NCI-H1694 (cell line): Measurements from ENCODE around the gene TRMT2A.

Experiments
- DNase-seq: peaks from one replicate; lab custom pipeline; 2025; lab: John Stamatoyannopoulos, UW

Gene TRMT2A

DNA sequence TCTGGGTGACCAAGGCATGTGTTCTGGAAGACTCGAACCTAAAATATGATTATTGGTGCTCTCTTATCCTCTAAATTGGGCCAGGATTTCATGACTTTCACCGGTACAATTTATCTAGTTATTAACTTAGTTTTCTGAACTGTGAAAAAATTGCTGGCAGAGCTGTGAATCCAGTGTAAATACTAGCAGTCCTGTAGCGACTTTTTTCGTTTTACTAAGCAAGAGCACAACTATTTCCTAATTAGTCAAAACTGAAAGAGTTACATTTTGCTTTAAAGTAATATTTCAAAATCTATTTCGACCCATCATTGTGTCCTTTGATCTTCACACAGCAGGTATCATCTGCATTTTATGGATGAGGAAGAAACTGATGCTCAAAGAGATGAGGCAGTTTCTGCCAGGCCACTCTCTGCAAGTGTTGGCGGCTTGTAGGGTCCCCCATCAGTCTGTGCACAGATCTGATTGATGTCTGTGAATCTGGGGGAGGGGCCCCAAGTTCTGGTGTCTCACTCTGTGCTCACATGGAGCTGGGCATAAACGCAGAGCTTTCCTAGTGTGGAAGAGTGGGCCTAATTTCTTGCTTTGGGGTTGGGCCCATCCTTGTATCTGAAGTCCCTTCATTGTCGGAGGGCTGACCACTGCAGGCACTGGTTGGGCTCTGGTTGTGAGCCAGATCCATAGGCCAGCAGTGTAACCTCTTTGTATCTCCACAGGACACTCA, 1.4 kb upstream of the TRMT2A start:
- no peak for DNase-seq

DNA sequence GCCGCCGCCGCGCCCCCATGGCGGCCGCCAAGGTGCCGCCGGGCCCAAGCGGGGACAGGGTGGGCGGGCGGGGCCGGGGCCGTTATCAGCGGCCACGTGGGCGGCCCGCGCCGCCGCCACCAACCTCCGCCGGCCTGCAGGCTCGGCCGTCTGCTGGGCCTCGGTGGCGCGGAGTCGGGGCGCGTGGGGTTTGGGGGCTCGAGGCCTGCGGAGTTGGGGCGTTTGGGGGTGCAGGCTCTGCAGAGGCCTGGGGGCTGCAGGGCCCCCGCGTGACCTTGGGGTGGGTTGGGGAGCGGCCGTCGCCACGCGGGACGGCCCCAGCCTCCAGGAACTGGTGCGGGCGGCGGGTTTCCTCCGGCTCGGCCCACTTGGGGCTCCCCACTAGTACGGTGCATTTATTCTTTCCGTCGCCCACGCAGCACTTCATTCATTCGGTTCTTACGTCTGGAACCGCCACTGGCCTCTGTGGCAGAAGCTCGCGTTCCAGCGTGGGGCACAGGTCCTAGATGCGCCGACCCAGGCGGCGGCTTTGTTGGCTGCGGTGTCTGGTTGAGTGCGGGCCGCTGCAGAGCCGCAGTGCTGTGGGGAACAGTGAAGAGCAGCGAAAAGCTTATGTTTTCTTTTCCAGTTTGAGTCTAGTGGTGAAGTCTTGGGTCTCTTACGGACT, 740 bp upstream of the TRMT2A start:
- no peak for DNase-seq

DNA sequence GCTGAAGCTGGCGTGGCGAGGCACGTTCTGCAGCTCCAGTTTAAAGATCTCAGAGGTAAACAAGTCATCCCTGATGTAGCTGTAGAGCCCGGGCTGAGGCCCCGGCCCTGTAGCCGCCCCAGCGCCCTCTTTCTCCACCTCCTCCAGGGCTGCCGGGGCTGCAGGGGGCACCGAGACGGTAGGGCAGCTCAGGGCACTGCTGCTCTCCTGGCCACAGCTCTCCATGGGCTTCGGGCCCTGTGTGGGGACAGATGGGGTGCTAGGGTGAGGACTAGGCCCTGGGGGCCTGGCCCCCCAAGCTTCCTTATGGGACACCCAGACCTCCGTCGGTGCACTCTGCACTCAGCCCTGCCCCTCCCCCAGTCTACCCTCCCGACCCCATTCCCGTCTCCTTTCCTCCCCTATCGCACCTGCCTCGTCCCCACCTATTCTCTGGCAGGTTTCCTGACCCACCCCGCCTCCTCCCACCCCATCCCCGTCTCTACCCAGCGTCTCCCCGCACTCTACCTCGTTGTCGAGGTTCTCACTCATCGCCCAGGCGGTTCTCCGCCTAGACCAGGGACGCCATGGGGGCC, 563 bp downstream of the TRMT2A start:
- no peak for DNase-seq

DNA sequence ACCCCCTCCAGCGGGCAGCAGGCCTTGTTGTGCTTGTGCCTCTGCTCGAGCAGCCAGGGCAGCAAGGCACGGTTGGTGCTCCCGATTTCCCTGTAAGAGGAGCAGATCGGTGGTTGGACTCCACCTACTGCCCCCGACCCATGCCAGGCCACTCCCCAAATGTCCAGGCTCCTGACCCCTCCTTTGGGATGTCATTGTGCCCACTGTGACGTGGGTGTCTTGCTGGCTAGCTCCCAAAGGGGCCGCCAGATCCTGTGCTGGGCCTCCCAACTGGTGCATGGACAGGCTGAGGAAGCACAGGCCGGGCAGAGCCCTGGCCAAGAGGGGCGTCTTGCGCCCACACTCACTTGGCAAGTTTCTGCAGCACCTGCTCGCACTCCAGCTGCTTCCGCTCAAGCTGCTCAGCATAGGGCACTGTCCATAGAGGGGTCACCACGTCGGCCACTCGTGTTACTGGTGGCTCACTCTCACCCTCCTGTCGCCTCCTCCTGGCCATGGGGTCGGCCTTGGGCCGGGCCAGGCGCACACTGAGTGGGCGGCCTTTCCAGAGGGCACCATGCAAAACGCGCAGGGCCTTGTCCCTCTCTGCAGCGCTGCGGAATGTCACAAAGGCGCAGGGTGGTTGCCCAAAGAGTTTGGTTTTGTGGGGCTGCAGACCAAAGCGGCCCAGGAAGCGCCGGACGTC, 1.2 kb downstream of the TRMT2A start, which contains the start of gene RANBP1:
RANBP1 (plus strand) TSS at position 414 of the 685 bp plus-strand sequence; CDS start at position 495, 81 bp downstream.
- no peak for DNase-seq

DNA sequence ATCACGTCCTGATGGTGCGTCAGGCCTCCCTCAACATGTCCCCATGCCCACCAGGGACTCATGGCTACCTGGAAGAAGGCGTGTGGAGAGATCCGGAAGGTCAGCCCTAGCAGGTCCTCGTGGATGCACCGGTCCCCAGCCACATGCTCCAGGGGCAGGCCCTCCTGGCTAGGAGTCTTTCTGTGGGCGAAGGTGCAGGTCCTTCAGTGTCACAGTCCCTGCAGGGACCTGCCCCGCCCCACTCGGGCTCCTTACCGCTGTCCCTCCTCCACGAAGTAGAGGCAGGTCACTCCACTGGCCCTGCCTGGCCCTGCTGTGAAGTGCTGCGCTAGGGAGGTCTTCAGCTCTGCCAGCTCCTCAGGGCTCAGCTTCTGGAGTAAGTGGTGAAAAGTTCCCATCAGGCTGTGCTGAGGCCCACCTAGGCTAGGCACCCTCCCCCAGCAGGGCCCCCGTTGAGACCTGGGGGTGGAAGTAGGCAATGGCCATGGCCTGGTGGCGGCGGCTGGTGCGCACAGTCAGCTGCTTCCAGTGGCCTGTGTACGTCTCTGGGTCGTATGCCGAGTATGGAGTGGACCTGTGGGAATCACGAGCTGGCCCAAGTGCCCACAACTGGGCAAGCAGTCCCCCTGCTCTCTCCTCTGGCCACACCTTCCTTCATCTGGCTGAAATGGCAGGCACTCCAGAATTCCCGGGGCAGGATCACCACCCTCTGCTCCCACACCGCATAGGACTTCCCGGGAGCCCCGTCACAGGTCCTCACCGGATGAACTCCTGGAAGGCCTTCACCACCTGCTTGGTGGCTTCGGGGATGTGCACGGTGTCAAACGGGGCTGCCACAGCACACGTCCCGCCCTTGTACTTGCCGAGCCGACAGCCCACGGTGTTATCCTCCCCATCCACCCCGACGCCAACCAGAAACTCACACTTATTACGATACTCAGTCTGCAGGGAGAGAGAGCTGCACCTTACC, 2.2 kb downstream of the TRMT2A start:
- DNase-seq, result no peak

DNA sequence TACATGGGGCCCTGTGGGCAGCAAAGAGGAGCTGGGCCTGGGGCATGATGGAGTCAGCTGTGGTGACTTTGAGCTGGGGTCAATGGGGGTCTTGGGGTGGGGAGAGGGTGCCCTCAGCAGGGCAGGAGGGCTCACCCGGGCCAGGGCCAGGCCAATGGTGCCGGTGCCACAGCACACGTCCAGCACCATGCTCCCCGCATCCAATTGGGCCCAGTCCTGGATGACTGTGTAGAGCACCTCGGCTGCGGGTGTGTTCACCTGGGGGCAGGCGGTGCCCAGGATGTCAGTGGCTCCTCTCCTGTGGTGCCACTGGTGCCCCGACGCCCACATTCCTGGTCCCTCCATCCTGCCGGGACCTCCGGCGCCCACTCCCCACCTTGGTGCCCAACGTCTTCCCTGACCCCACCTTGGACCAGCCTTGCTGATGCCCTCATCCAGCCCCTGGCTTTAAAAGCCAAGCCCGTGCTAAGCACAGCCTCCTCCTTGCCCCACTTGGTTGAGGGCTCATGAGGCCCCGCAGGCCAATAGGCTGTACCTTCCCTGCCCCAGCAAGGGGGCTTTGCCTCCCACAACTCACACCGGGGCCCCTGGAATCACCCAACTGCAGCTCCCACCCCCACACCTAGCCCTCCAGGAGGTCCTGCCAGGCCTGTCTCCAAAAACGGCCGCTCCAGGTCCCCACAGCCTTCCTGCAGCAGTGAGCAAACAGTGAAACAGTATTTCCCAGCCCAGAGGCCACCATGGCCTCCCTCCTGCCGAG, 3.3 kb downstream of the TRMT2A start:
- DNase-seq, result no peak

DNA sequence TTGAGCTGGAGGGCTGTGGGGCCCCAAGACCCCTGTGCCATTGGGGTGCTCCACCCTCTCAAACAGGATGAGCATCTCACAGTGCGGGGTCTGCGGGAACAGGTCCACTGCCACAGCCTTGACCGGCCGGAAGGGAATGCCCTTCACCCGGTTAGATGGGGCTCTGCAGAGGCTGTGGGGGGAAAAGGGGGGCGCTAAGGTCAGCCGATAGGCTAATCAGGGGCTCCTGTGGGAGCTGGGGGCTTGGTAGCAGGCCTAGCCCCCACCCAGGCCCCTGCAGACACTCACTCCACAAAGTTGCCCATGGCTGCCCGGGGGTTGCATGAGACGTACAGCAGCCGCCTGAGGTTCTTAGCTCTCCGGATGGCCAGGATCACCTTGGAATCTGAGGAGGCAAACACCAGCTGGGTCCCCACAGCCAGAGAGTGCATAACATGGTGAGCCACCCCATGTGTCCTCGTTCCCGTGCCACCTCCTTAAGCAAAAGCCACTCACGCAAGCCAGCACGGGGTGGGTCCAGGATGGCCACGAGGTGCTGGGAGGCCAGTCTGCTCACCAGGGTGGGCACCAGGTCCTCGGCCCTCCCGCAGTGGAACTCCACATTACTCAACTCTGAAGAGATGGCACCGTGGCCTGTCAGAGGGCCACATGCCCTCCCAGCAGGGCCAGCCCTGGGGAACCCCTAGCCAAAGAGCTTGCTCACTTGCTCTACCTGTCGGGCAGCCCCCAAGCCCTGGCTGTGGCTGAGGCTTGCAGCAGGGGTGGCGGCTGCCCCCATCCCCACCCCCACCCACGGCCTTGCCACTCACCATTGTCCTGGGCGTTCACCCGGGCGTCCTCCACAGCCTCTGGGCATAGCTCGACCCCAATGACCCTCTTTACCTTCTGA, 4.2 kb downstream of the TRMT2A start:
- DNase-seq, result no peak

DNA sequence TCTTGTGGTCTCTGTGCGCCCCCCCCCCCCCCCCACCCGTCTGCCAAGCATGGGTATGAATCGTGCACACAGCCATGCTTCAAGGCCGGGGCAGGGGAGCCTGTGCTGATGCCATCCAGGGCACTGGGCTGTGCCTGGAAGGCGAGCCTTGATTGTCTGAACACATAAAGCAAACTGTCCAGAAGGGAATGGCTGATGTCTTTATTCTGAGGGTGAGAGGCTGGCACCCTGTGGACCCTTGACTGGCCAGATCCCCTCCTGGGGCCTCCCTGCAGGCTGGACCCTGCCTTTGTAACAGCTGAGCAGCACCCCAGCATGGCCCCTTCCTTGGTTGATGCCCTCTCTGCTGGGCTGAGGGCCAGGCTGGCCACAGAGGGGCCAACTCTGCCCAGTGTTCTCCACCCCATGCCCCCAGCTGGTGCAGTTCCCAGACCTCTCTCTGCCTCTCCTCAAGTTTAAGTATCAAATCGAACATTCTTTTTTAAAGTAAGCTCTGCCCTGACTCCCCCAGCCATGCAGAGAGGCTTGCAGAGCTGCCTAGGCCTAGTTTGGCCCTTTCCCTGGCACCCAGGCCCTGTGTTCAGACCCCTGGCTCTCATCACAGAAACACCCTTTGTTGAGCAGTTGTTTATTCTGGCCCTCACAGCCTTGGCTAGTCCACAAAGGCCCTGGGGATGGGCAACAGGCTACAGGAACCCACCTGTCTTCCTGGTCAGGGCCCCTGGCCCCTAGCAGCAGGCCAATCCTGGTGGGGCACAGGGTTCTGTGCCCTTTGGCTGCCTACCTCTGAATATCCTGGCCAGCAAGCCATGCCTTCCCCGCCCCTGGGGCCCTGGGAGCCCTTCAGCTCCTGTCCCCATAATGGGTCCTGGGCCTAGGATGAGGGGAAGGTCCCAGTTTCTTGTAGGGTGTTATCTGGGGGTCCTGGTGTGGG, 5.1 kb downstream of the TRMT2A start:
- no peak for DNase-seq

DNA sequence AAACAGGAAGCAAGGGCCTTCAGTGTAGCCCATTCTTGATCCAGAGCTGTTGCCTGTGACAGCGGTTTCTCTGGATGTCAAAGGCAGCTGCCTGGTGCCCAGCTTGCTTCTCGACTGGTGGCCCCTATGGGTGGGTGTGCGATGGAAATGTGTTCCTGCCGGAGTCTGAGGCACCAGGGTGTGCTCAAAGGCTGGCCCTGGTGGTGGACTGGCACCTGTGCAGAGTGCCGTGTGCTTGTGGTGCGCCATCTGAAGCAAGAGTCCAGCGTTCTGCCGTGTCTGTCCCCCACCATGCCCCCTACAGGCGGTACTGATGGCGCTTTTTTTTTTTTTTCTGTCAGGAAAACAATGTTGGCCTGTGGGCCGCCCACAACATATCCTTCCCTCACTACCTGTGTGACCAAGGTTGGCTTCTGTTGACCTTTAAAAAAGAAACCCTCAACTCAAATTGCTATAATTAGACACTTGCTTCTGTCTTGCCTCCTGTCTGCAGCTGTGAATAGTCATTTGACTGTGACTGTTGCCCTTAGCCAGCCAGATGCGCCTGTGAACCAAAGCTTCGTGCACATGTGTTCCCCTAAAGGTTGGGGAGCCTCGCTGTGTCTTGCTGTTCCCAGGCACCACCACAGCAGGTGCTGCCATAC, 5.9 kb downstream of the TRMT2A start:
- DNase-seq, result no peak

DNA sequence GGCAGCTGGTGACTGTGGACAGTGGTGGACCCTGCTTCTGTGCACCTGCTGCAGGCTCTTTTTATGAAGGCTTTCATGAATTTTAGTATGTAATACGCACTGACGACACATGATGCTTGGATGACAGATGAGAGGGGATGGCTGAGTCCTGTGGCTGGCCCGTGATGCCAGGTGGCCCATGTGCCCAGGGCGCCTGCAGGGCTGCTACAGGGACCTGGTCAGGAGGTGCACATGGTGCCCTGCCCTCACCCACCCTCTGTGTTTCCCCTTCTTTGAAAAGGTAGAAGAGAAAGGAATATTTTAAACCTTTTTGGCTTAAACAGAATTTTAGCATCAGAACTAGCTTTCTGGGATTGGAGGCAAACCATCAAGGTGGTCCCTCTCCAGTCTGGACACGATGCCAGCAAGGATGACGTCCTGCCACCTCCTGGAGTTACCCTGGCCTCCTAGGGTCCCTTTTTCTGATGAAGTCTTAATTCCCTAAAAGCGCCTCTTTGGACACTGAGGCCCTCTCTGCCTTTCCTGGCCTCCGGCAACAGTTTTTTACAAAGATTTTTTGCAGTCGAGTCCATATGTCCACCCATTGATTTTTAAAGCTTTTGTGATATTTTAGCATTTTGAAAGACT, 6.6 kb downstream of the TRMT2A start:
- DNase-seq, result no peak

DNA sequence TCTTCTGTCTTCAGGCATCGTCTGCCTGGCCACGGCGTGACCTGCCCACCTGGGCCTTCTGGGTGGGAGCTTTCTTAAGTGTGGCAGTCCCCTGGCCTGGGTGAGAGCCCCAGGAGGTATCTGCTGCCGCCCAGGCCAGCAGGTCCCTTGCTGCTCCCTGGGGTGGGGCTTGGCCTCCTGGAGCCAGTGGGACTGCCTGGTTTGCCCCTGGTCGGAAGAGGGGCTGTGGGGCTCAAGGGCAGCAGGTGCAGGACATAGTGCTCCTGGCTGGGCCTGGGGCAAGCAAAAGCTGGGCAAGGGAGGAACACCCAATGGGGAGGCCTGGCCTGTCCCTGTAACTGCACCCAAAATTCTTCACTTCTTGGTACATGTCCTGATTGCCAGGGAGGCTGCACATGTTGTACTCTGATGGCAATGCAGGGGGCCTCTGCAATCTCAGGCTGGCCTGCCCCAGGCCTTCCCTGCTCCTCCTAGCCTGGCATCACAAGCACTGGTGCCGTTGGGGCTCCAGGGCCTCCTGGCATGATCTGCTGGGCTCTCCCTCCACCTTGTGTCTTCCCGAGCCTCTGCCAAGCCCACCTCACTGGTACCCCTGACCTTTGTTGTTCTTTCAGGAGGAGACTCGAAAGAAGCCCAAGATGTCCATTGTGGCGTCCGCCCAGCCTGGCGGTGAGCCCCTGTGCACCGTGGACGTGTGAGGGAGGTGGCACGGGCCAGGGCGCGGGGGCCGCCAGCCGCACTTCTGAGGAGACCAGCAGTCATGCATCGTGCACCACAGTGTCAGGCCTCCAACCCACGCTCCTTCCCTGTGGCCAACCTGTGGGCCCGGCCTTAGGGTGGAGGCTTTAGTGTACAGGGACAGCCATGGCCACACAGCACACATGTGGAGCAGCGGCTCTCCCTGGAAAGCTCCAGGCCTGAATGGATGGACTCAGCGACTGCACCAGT, 7.3 kb downstream of the TRMT2A start:
- DNase-seq, result no peak

DNA sequence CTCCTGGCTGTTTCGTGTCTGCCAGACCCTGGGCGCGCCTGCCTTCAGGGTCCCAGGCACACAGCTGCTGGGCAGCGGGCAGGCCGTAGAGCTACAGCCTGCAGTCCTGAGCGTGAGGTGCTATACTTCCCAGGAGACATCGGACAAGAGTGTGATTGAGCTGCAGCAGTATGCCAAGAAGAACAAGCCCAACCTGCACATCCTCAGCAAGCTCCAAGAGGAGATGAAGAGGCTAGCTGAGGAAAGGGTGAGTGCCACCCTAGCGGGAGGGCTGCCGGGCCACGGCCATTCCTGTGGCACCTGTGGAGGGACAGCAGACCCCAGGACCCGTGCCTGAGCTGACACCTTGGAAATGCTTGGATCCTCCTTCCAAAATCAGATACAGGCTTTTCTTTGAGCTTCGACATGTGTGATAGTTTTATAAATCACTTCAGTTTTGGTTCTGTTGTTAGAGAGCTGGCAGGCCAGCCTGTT, 8.2 kb downstream of the TRMT2A start:
- no peak for DNase-seq

DNA sequence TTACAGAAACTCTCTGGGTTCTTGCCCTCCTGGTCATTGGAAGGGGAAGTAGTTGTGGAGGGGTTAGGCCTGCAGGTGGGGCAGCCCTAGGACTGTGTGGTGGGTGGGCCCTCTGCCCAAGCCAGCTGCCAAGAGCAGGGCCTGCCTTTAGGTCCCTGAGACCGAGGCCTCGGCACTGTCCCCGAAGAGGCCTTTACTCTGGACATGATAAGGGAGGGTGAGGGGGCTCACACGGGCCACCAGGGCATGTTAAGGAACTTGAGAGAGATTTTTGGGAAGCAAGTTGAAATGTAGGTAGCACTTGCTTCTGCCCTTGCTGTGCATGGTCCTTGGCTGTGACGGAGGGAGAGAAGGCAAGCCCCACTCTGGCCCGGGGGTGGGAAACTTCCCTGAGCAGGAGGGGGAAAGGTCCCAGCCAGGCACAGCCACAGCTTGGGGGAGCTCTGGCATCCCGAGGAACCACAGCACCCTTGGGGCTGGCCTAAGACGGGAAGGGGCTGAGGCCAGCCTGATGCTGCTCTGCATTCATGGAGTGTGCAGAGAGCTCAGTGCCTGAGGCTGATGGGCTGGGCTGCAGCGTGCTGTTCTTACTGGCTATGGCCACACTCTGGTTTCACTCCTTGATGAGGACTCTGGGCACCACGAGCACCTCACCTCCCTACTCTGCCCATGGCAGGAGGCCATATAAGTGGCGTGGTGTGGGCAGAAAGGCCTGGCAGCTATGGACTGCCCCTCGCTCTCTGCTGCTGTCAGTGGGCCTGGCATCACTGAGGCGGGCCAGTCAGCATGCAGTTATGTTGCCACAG, 8.9 kb downstream of the TRMT2A start:
- DNase-seq, result no peak

DNA sequence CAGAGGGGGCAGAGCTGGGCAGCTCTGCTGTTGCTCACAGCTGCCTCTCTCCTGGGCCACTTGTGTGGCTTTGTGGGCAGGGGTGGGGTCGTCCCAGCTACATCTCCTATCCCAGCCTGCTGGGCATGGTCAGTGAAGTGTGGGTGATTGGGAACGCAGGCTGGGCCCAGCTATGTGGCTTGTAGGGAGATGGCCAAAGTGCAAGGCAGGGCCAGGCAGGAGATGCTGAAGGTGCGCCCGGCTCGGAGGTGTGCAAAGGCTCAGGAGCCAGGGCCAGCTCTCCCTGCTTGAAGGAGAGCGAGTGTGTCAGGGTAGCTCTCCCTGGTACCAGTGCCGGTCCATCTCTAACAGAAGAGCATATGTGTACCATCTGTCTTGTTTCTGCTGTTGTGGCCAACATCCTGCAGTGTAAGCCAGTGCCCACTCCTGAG, 9.5 kb downstream of the TRMT2A start:
- DNase-seq, result no peak

DNA sequence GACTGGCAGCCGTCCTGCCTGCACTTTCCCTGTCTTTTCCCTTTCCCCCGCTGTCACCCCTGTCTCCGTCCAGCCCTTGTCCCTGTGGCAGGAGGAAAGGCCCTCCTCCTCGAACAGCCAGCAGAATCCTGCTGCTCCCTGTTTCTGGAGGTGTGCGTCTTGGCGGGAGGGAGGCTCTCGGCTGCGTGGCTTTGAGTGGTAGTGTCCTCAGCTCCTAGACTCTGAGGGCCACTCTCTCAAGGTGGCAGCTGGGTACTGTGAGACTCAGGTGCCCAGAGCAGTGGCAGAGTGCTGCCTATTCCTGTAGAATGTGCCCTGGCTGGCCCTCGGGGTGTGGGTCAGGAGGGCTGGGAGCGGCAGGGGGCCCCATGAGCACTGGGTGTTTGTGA, 10.2 kb downstream of the TRMT2A start:
- DNase-seq, result no peak
